ENCODE results near the gene RAB30. TPM values are rescaled to one million over a fixed set of nuclear protein-coding genes. Genes with fewer than 3 reads are reported as not detected.
A peak's percentile ranks its signal among the peaks of the same experiment; 100 is the strongest.

RAB30 gene
- total RNA-seq, 4 donors from 2014 or later, result 3.4 to 54.8 (median 11.5) TPM

- Histone ChIP-seq H3K27ac (peak overlapping the region; percentile 89 to 96 (median 92)), H3K4me3 (peak overlapping the region; percentile 60 to 79 (median 70)), H3K36me3 (peaks cover 0 to 5% (median 0%) of the 10 kb centered on the region in 3 donors), H3K27me3 (no peaks in the 10 kb centered on the region), H3K4me1 (peaks cover 0 to 33% (median 7%) of the 10 kb centered on the region in 4 donors), H3K9me3 (no peaks in the 10 kb centered on the region)
- peak; percentile 30 to 66 (median 64) for DNase-seq
- TF ChIP-seq CTCF (IDR thresholded peaks at IDR 0.05) (no peak), POLR2A (IDR thresholded peaks at IDR 0.05) (no peak)
These were observed 748 bp downstream of the RAB30 start for GRCh38 chr11:83070731-83071566.

- Histone ChIP-seq H3K4me3 (peak overlapping the region; percentile 60 to 79 (median 70)), H3K27ac (peak overlapping the region; percentile 89 to 96 (median 92))
- DNase-seq, result no peak
These were observed 1.5 kb downstream of the RAB30 start for GRCh38 chr11:83070044-83070701.

GRCh38 chr11:83069441-83070043, 2.2 kb downstream of the RAB30 start:
- Histone ChIP-seq H3K4me3 (peak overlapping the region in 2 of 4 donors; percentile 60 to 72), H3K27me3 (no peaks in the 10 kb centered on the region), H3K9me3 (no peaks in the 10 kb centered on the region), H3K36me3 (peaks cover 0 to 5% (median 0%) of the 10 kb centered on the region in 3 donors), H3K27ac (peak overlapping the region; percentile 48 to 93 (median 90)), H3K4me1 (peaks cover 0 to 33% (median 7%) of the 10 kb centered on the region in 4 donors)
- DNase-seq, result peak in 2 of 3 donors; percentile 49 to 56
- TF ChIP-seq POLR2A (IDR thresholded peaks at IDR 0.05), result no peak
- TF ChIP-seq CTCF (IDR thresholded peaks at IDR 0.05), result no peak

More at GRCh38 chr11:83070044-83070701, 1.5 kb downstream of the RAB30 start:
- Histone ChIP-seq H3K4me1 (peaks cover 0 to 33% (median 7%) of the 10 kb centered on the region in 4 donors), H3K36me3 (peaks cover 0 to 5% (median 0%) of the 10 kb centered on the region in 3 donors), H3K27me3 (no peaks in the 10 kb centered on the region), H3K9me3 (no peaks in the 10 kb centered on the region)
- TF ChIP-seq CTCF (IDR thresholded peaks at IDR 0.05), result no peak
- TF ChIP-seq POLR2A (IDR thresholded peaks at IDR 0.05), result no peak

GRCh38 chr11:83068568-83068967, 3.1 kb downstream of the RAB30 start:
- TF ChIP-seq CTCF (IDR thresholded peaks at IDR 0.05), result no peak
- no peak for TF ChIP-seq POLR2A (IDR thresholded peaks at IDR 0.05)
- H3K27ac ChIP-seq, result peak overlapping the region in 2 of 4 donors; percentile 48 to 91
- no peak overlapping the region for H3K4me3 ChIP-seq
- no peaks in the 10 kb centered on the region for H3K9me3 ChIP-seq
- peaks cover 0 to 29% (median 7%) of the 10 kb centered on the region in 4 donors for H3K4me1 ChIP-seq
- DNase-seq, result no peak
- H3K36me3 ChIP-seq, result peaks cover 0 to 1% (median 0%) of the 10 kb centered on the region in 3 donors
- no peaks in the 10 kb centered on the region for H3K27me3 ChIP-seq

GRCh38 chr11:83064011-83064410, 7.7 kb downstream of the RAB30 start:
- no peak for TF ChIP-seq POLR2A (IDR thresholded peaks at IDR 0.05)
- TF ChIP-seq CTCF (IDR thresholded peaks at IDR 0.05), result no peak
- Histone ChIP-seq H3K9me3 (no peaks in the 10 kb centered on the region), H3K27me3 (no peaks in the 10 kb centered on the region), H3K27ac (peak overlapping the region in 2 of 4 donors; percentile 77), H3K4me3 (no peak overlapping the region), H3K4me1 (peaks cover 0 to 4% (median under 1%) of the 10 kb centered on the region in 4 donors), H3K36me3 (no peaks in the 10 kb centered on the region)
- DNase-seq, result no peak
